Spleen (tissue), 11 donors: ENCODE results near the gene ISCA1. TPM values are rescaled to one million over a fixed set of nuclear protein-coding genes. Genes with fewer than 3 reads are reported as not detected.

Experiments used
- DNase-seq: peaks from one replicate; pipeline ENCODE4 v3.0.0-alpha.2; 2020
- H3K27ac ChIP-seq, 8 donors: fragments of 200-600 bp; sonication (generic) in 7 of 8; 1 replicate in 4 of 8; 2 replicates in 4 of 8; pipeline versions ENCODE4 v1.5.0 to v1.8.0; 2016 to 2021; ENCODE audit warnings: inconsistent platforms in 4 of 8, mild to moderate bottlenecking in 4 of 8, moderate library complexity in 1 of 8
- H3K27me3 ChIP-seq, 7 donors: fragments of 200-600 bp; sonication (generic) in 6 of 7; replicated peaks in 1 of 7; 1 replicate in 4 of 7; 2 replicates in 3 of 7; pipeline versions ENCODE4 v1.5.0 to v1.8.0; 2016 to 2021; ENCODE audit warnings: inconsistent platforms in 3 of 7, mild to moderate bottlenecking in 1 of 7
- H3K36me3 ChIP-seq, 6 donors: fragments of 200-600 bp; sonication (generic) in 5 of 6; 1 replicate in 4 of 6; 2 replicates in 2 of 6; pipeline versions ENCODE4 v1.5.0 to v1.8.0; 2016 to 2021; ENCODE audit warnings: inconsistent platforms in 2 of 6
- H3K4me1 ChIP-seq, 6 donors: fragments of 200-600 bp; sonication (generic) in 5 of 6; 1 replicate in 3 of 6; 2 replicates in 3 of 6; pipeline versions ENCODE4 v1.5.0 to v1.8.0; 2016 to 2021; ENCODE audit warnings: inconsistent platforms in 3 of 6
- H3K4me3 ChIP-seq, 8 donors: fragments of 200-600 bp; sonication (generic) in 7 of 8; 1 replicate in 4 of 8; 2 replicates in 4 of 8; pipeline versions ENCODE4 v1.5.0 to v1.8.0; 2016 to 2021; ENCODE audit warnings: inconsistent platforms in 4 of 8, mild to moderate bottlenecking in 4 of 8, moderate library complexity in 2 of 8
- H3K9me3 ChIP-seq, 8 donors: fragments of 200-600 bp; sonication (generic) in 7 of 8; 1 replicate in 4 of 8; 2 replicates in 4 of 8; pipeline versions ENCODE4 v1.5.0 to v1.8.0; 2016 to 2021; ENCODE audit warnings: inconsistent platforms in 4 of 8
- CTCF ChIP-seq, 11 experiments: fragments of 200-600 bp in 7 of 11; fragments of 450-650 bp in 4 of 11; sonication (generic) in 4 of 11; IDR thresholded peaks in 8 of 11; conservative IDR thresholded peaks in 3 of 11; 1 replicate in 7 of 11; 2 replicates in 4 of 11; pipeline versions ENCODE4 v1.4.0 to v1.8.0; 2016 to 2021; ENCODE audit warnings: antibody characterized with exemption in 11 of 11, inconsistent platforms in 4 of 11, mild to moderate bottlenecking in 1 of 11
- POLR2A ChIP-seq, 3 donors: fragments of 450-650 bp; IDR thresholded peaks; one replicate each; pipeline ENCODE4 v1.5.1; 2017; ENCODE audit warnings: antibody characterized with exemption in 3 of 3, mild to moderate bottlenecking in 1 of 3
- POLR2AphosphoS5 ChIP-seq, 3 donors: sonication (generic); formaldehyde crosslinking; IDR thresholded peaks; one replicate each; pipeline ENCODE4 v1.5.1; 2017; ENCODE audit warnings: antibody characterized with exemption in 3 of 3
- WGBS, 5 donors: extraction: QIAGEN DNeasy Blood & Tissue Kit in 3 of 5; methylation state at CpG; one replicate each; pipeline versions ENCODE4 v1.1.5 to v1.1.7; 2013 to 2018; 5-methylcytosine and 5-hydroxymethylcytosine counted together
- intact Hi-C: fragments of 100-400 bp; cut with DNase I; formaldehyde crosslinking; loops from one replicate; pipeline ENCODE4 v1.15.0; 2023; ENCODE audit warnings: low total_unique reads
- polyA plus RNA-seq, 3 donors: library from polyadenylated mRNA; stranded (reverse); fragments of 200-250 nt; gene quantifications; one replicate each; pipeline ENCODE4 v1.2.1, GENCODE V29; 2013
- total RNA-seq, 7 donors: library from RNA; depleted of rRNA in 3 of 7; stranded (reverse); fragments of >200 nt in 3 of 7; fragmentation: NEBNext Ultra II Directional in 4 of 7; extraction: Animal tissue kit (Norgen Biotek cat#: 25700) in 4 of 7; gene quantifications; one replicate each; pipeline versions ENCODE4 v1.1.0 to v1.2.1, GENCODE V29; 2016 to 2021
- donor health status: healthy with polysubstance abuse.
- donor health status: DM: no; HTN: no; CAD: no; lungs with moderate emphysema.
- donor health status: DM: no; HTN: no; CAD: no.
- donor health status: Bipolar disorder and iron deficiency.
- donor health status: healthy.
- donor health status: DM: no; HTN: no; CAD: no.
- donor health status: DM: yes; HTN: yes; CAD: no.

ISCA1 gene
- total and polyA plus RNA-seq, 10 donors: 15.3 to 35.5 (median 25.1) TPM

- peak overlapping the region in 1 of 8 donors; percentile 86 for H3K4me3 ChIP-seq
- DNase-seq: peak; percentile 80
- no peak overlapping the region for H3K27ac ChIP-seq
- peaks cover 20 to 86% (median 50%) of the 10 kb centered on the region in 6 donors for H3K4me1 ChIP-seq
- H3K36me3 ChIP-seq: peaks cover 0 to 13% (median 0%) of the 10 kb centered on the region in 6 donors
- intact Hi-C loops: no loop called here
- no peaks in the 10 kb centered on the region for H3K9me3 ChIP-seq
- TF ChIP-seq POLR2AphosphoS5 (IDR thresholded peaks at IDR 0.05) (no peak), CTCF (IDR thresholded peaks at IDR 0.05 in 8 of 11, conservative IDR thresholded peaks at IDR 0.05 in 3 of 11) (no peak), POLR2A (IDR thresholded peaks at IDR 0.05) (no peak)
- WGBS, 5 donors: 93 to 98% (median 94%) methylated on average over 6 to 7 of the region's 7 CpGs
- H3K27me3 ChIP-seq: no peaks in the 10 kb centered on the region
Measured at GRCh38 chr9:86280580-86280979, 1.8 kb downstream of the ISCA1 start.

GRCh38 chr9:86279839-86280238 is 2.5 kb downstream of the ISCA1 start:
- Histone ChIP-seq H3K36me3 (peaks cover 0 to 13% (median 0%) of the 10 kb centered on the region in 6 donors), H3K27ac (no peak overlapping the region), H3K9me3 (no peaks in the 10 kb centered on the region), H3K27me3 (no peaks in the 10 kb centered on the region), H3K4me1 (peaks cover 20 to 86% (median 50%) of the 10 kb centered on the region in 6 donors), H3K4me3 (no peak overlapping the region)
- no peak for DNase-seq
- intact Hi-C loops: no loop called here
- no peak for TF ChIP-seq POLR2AphosphoS5 (IDR thresholded peaks at IDR 0.05)
- TF ChIP-seq POLR2A (IDR thresholded peaks at IDR 0.05): no peak
- no peak for TF ChIP-seq CTCF (IDR thresholded peaks at IDR 0.05 in 8 of 11, conservative IDR thresholded peaks at IDR 0.05 in 3 of 11)
- WGBS, 5 donors: 93 to 99% (median 98%) methylated on average over 3 of the region's 3 CpGs

- WGBS, 5 donors: 22 to 53% (median 31%) methylated on average over 1 of the region's 1 CpG
- Histone ChIP-seq H3K27me3 (no peaks in the 10 kb centered on the region), H3K4me1 (peaks cover 16 to 74% (median 38%) of the 10 kb centered on the region in 6 donors), H3K9me3 (no peaks in the 10 kb centered on the region), H3K36me3 (peaks cover 0 to 33% (median 13%) of the 10 kb centered on the region in 6 donors), H3K27ac (no peak overlapping the region), H3K4me3 (no peak overlapping the region)
- DNase-seq: no peak
- intact Hi-C loops: no loop called here
- no peak for TF ChIP-seq POLR2A (IDR thresholded peaks at IDR 0.05)
- TF ChIP-seq CTCF (IDR thresholded peaks at IDR 0.05 in 8 of 11, conservative IDR thresholded peaks at IDR 0.05 in 3 of 11): no peak
- TF ChIP-seq POLR2AphosphoS5 (IDR thresholded peaks at IDR 0.05): no peak
Measured at GRCh38 chr9:86277072-86277471, 5.3 kb downstream of the ISCA1 start.

GRCh38 chr9:86275962-86276361 is 6.4 kb downstream of the ISCA1 start:
- TF ChIP-seq POLR2AphosphoS5 (IDR thresholded peaks at IDR 0.05) (no peak), CTCF (IDR thresholded peaks at IDR 0.05 in 8 of 11, conservative IDR thresholded peaks at IDR 0.05 in 3 of 11) (no peak), POLR2A (IDR thresholded peaks at IDR 0.05) (no peak)
- intact Hi-C loops: no loop called here
- Histone ChIP-seq H3K27ac (no peak overlapping the region), H3K27me3 (no peaks in the 10 kb centered on the region), H3K36me3 (peaks cover 2 to 44% (median 24%) of the 10 kb centered on the region in 6 donors), H3K4me3 (no peak overlapping the region), H3K4me1 (peaks cover 11 to 65% (median 30%) of the 10 kb centered on the region in 6 donors), H3K9me3 (no peaks in the 10 kb centered on the region)
- 93 to 96% (median 94%) methylated on average over 3 of the region's 3 CpGs for WGBS, 5 donors
- DNase-seq: no peak
